Activated CD4-positive, alpha-beta T cell treated with anti-CD3 and anti-CD28 coated beads for 48 hours (primary cell): ENCODE measurements around the gene ATRX.
"Not testable (repeated sequence)": the region's sequence is repeated elsewhere in the genome, so short reads cannot be mapped to it uniquely, and the experiment has no call there.

Experiments used
- DNase-seq: peaks from one replicate; pipeline ENCODE4 v3.0.0-alpha.2; 2020

The ATRX gene, protein sequence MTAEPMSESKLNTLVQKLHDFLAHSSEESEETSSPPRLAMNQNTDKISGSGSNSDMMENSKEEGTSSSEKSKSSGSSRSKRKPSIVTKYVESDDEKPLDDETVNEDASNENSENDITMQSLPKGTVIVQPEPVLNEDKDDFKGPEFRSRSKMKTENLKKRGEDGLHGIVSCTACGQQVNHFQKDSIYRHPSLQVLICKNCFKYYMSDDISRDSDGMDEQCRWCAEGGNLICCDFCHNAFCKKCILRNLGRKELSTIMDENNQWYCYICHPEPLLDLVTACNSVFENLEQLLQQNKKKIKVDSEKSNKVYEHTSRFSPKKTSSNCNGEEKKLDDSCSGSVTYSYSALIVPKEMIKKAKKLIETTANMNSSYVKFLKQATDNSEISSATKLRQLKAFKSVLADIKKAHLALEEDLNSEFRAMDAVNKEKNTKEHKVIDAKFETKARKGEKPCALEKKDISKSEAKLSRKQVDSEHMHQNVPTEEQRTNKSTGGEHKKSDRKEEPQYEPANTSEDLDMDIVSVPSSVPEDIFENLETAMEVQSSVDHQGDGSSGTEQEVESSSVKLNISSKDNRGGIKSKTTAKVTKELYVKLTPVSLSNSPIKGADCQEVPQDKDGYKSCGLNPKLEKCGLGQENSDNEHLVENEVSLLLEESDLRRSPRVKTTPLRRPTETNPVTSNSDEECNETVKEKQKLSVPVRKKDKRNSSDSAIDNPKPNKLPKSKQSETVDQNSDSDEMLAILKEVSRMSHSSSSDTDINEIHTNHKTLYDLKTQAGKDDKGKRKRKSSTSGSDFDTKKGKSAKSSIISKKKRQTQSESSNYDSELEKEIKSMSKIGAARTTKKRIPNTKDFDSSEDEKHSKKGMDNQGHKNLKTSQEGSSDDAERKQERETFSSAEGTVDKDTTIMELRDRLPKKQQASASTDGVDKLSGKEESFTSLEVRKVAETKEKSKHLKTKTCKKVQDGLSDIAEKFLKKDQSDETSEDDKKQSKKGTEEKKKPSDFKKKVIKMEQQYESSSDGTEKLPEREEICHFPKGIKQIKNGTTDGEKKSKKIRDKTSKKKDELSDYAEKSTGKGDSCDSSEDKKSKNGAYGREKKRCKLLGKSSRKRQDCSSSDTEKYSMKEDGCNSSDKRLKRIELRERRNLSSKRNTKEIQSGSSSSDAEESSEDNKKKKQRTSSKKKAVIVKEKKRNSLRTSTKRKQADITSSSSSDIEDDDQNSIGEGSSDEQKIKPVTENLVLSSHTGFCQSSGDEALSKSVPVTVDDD (N-terminal part only)

DNA sequence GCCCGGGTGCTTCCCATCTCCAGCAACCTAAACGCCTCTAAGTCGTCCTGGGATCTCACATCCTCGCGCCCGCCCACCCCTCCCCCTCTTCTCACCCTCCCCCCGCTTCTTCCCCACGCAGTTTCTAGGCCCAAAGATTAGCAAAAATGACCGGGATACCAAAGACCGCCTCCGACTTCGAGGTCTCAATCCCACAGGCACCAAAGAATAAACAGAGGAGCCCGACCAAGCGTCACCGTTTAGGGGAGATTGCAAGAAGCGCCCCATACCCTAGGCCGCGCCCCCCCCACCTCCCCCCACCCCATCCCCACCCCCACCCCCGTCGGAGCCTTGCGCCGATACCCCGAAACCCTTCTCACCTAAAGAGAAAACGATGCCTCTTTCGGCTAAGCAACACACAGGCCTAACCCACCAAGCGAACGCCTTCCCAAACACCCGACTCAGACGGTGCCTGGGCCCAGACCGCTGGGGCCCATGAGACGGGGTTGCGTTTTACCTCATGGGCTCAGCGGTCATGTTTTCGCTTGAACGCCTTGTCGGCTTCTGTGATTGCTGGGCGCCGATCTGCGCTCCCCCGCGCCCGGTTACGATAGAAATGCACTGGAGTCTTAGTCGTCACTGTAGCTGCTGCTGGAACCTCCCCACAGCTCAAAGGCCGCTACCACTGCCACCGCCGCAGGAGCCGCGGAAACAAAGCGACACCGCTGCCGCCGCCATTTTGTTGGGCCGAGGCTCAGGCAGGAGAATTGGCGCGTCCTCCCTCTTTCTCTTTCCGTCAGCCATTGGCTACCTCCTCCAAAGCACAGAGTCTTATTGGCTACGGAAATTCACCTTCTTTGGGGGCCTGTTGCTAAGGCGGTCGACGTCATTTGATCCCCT, at the start of gene ATRX:
TSS of gene ATRX (minus strand) at position 731 of the 879 bp plus-strand sequence. CDS start at position 516, 215 bp downstream.
- DNase-seq = peak; percentile 80

DNA sequence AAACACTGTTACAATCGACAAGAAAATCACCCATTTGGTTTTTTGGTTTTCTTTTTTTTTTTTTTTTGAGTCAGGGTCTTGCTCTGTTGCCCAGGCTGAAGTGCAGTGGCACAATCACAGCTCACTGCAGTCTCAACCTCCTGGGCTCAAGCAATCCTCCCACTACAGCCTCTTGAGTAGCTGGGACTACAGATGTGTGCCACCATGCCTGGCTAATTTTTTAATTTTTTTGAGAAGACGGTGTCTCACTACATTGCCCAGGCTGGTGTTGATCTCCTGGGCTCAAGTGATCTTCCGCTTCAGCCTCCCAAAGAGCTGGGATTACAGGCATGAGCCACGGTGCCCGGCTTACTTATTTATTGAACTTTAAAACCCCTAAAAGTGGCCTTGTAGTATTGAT, 45.5 kb upstream of the ATRX start:
- not testable (repeated sequence) for DNase-seq

DNA sequence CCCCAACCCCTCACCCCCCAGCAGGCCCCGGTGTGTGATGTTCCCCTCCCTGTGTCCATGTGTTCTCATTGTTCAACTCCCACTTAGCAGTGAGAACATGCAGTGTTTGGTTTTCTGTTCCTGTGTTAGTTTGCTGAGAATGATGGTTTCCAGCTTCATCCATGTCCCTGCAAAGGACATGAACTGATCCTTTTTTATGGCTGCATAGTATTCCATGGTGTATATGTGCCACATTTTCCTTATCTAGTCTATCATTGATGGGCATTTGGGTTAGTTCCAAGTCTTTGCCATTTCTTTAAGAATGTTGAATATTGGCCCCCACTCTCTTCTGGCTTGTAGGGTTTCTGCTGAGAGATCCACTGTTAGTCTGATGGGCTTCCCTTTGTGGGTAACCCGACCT, 36.0 kb upstream of the ATRX start:
- not testable (repeated sequence) for DNase-seq

DNA sequence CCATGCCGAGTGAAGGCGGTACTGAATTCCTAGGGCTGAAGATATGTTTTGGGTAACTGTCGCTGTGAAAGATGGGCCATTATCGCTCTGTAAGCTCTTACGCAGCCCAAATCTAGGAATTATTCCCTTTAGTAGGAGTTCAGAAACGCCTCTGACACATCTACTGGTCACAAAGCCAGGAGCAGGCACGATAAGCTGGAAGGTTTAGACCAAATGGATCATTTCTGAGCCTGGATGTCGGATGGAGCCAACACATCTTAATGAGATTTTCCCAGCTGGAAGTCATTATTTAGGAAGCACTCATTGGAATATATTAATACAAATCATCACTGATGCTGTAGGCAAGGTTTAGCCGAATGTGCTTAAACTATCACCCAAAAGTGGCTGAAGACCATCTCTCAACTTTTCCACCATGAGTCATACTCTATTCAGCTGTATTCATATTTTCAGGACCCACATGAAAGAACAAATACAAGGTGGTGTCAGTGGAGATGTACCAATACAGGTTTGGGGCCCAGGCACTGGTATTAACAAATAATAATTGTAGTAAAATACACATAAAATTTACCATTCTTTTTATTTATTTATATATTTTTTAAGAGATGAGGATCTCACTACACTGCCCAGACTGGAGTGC, 34.2 kb upstream of the ATRX start:
- no peak for DNase-seq

DNA sequence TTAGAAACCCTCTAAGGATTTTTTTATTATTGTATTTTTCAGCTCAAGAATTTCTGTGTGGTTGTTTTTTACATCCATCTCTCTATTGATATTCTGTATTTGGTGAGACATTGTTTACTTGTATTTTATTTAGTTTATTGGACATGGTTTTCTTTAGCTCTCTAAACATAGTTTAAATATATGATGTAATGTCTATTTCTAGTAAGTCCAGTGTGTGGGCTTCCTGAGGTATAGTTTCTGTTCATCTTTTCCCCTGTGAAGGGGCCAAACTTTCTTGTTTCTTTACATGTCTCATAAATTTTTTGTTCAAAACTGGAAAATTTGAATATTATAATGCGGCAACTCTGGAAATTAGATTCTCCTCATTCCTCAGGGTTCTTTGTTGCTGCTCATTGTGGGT, 28.2 kb upstream of the ATRX start:
- no peak for DNase-seq

DNA sequence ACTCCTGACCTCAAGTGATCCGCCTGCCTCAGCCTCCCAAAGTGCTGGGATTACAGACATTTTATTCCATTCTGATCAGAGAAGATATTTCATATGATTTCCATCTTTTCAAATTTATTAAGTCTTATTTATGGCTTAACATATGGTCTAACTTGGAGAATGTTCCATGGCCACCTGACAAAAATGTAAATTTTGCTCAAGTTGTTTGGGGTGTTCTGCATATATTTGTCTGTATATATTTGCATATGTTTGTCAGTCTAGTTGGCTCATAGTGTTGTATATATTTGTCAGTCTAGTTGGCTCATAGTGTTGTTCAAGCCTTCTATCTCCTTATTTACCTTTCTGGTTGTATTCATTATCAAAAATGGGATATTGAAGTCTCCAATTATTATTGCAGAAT, 16.2 kb upstream of the ATRX start:
- DNase-seq = no peak

DNA sequence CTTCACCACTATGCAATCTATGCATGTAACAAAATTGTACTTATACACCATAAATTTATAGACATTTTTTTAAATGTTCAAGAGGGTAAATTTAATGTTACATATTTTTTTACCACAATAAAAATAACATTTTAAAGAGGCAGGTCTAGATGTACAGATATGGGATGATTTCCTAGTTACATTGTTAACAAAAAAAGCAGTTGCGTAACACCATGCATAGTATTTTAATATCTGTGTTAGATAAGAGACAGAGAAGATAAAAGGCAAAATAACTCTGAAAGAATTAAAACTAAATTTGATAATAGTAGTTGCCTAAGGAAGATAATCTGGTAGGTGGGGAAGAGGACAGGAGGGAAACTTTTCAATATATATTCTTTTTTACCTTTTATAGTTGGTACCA, 9.1 kb upstream of the ATRX start:
- DNase-seq = no peak

DNA sequence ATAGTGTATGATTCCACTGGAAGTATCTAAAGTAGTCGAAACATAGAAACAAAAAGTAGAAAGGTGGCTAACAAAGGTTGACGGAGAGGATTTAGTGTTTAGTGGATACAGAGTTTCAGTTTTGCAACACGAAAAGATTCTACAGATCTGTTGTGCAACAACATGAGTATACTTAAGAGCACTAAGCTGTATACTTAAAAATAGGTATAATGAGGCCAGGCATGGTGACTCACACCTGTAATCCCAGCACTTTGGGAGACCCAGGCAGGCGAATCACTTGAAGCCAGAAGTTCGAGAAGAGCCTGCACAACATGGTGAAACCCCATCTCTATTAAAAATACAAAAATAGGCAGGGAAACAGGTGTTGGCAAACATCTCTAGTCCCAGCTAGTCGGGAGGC, 7.9 kb upstream of the ATRX start:
- no peak for DNase-seq

DNA sequence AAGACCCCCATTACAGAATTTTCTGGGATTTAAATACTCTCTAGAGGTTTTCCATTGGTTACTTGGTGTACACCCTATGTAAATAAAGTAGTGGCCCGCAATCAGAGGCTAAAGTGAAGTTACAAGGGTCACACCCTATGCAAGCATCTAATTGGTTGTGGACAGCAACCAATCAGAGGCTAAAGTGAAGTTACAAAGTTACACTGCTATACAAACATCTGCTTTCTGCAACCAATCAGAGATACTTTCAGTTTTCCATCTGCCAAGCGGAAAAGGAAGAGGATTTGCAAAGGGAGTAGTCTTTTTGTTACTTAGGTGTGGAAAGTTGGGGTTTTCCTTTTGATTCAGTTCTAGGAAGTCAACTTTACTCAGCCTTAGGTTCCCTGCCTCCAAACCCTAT, 2.0 kb upstream of the ATRX start:
- no peak for DNase-seq

DNA sequence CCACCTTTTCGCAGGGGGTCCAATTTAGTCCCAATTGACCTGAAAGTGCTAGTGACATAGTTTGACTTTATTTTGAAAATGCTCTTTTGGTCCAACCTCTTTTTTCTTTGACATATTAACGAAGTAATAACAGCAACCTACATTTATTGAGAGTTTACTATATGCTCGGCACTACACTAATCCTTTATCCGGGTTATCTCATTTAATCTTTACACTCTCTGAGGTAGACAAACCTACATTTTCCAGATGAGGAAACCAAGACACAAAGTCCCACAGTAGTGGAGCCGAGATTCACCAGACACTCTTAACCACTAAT, 307 bp upstream of the ATRX start:
- no peak for DNase-seq

DNA sequence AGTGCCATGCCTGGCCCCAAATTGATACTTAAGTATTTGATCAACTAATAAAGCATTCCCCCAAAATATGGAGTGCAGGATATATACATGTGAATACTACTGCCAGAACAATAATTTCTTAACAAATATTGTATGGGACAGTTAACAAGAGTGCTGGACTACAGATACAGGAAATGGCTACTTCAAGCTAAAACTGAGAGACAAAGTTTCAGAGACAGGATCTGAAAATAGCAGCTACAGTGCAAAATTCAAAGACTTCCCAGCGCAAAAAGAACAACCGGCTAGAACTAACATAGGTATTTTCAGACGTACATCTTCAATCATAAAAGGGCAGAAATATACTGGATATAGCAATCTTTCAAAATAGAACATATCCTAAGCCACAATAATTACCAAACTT, 6.3 kb downstream of the ATRX start:
- no peak for DNase-seq

DNA sequence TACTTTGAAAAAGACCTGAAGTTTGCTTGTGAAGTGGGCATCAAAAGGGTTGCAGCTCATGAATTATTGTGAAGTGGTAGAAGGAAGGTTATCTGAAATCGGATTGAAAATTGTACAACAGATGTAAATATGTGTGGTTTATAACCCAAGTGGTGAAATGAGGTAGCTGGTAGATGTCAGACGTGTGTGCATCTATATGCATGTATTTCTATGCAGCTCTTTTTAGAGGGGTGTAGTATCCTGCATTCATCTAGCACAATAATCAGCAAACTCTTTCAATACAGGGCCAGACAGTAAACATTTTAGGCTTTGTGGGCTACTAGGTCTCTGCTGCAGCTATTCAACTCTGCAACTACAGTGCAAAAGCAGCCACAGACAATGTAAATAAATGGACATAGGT, 9.4 kb downstream of the ATRX start:
- no peak for DNase-seq

DNA sequence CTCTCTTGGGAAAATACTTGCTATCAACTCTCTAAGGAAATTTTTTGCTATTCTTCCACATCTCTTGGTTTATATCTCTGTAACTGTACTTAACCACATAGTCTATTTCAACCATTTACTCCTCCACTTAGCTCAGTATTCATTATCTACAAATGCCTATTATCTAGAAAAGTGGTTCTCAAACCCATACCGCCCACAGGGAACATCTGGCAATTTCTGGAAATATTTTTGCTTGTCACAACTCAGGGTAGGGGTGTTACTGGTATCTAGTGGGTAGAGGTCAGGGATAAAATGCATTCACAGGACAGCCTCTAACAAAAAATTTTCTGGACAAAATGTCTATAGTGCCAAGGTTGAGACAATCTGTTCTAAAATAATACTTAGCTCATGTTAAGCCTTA, 14.4 kb downstream of the ATRX start:
- DNase-seq = no peak

DNA sequence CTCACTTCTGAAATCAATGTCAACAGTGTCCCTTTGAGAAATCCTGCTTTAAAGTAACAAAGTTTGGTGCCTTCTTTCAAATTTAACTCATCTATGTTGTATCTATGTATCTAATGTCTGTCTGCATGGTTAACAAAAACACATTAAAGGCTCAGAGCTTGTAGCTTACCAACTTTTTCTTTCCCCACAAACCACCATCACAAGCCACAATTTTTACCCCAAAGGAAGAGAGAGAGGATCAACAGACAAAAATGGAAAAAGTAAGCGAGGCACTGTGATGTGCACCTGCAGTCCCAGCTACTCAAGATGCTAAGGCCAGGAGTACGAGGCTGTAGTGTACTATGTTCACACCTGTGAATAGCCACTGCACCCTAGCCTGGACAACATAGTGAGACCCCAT, 17.2 kb downstream of the ATRX start:
- no peak for DNase-seq

DNA sequence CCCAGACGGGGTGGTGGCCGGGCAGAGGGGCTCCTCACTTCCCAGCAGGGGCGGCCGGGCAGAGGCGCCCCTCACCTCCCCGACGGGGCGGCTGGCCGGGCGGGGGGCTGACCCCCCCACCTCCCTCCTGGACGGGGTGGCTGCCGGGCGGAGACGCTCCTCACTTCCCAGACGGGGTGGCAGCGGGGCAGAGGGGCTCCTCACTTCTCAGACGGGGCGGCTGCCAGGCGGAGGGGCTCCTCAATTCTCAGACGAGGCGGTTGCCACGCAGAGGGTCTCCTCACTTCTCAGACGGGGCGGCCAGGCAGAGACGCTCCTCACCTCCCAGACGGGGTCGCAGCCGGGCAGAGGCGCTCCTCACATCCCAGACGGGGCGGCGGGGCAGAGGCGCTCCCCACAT, 19.8 kb downstream of the ATRX start:
- DNase-seq = not testable (repeated sequence)

DNA sequence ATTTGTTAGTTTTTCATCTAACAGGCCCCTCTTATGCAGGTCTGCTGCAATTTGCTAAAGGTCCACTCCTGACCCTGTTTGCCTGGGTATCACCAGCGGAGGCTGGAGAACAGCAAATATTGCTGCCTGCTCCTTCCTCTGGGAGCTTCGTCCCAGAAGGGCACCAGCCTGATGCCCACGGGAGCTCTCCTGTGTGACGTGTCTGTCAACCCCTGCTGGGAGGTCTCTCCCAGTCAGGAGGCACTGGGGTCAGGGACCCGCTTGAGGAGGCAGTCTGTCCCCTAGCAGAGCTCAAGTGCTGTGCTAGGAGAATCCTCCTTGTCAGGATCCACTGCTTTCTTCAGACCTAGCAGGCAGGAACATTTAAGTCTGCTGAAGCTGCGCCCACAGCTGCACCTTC, 30.5 kb downstream of the ATRX start:
- DNase-seq = no peak

DNA sequence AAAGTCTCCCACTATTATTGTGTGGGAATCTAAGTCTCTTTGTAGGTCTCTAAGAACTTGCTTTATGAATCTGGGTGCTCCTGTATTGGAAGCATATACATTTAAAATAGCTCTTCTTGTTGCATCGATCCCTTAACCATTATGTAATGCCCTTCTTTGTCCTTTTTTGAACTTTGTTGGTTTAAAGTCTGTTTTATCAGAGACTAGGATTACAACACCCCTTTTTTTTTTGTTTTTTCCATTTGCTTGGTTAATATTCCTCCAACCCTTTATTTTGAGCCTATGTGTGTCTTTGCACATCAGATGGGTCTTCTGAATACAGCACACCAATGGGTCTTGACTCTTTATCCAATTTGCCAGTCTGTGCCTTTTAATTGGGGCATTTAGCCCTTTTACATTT, 32.1 kb downstream of the ATRX start:
- DNase-seq = not testable (repeated sequence)

DNA sequence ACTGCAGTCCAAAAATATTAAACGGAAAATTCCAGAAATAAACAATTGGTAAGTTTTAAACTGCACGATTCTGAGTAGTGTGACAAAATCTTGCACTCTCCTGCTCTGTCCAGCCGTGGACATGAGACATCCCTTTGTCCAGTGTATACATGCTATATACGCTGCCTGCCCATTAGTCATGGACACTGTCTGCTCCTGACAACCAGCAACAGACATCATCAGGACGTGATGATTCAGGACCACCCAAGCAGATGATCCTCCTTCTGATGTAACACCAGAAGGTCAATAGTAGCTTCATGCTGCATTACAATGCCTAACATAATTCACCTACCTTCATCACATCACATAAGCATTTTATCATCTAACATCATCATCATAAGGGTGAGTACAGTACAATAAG, 36.3 kb downstream of the ATRX start:
- no peak for DNase-seq

DNA sequence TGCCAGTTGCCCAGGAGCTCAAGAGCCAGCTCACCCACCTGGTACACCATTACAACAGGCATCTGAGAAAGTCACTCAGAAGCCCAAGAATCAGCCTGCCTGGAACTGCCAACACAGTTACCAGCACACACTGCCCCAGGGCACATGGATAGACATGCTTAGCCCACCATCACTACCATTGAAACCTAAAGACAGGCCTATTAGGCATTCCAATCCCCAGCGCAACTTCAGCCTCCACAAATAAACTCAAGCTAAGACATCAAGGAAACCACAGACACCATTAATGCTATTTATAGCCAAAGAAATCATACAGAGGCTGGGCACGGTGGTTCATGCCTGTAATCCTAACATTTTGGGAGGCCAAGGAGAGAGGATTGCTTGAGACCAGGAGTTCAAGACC, 42.3 kb downstream of the ATRX start:
- no peak for DNase-seq

DNA sequence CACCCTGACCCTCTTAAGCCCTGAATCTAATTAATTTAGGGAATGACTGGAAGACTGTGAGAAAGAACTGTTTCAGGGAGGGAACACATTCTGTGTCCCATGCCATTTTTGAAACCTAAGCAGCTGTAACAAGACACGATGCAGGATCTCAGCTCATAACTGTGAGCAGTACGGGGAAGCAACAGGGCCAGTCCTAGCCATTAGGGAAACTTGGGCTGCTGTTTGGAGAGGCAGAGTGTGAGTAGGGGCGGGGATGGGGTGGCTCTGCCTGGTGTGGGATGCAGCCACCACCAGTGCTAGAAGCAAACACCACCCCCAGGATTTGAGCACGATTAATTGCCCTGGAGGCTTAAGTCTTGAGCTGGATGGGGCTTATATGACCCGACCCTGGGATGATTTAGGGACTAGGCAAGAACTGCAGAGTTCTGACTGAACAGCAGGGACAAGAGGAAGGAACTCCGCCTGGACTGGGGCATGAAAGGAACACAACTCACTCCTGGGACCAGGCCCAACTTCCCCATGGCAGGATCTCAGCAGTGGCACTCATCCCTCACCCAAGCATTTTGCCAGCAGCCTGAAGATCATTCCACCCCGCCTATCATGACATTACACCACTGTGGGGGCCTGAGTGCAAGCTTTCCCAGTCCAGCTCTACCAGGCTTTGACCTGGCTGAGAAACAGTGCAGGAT, 43.1 kb downstream of the ATRX start:
- no peak for DNase-seq

DNA sequence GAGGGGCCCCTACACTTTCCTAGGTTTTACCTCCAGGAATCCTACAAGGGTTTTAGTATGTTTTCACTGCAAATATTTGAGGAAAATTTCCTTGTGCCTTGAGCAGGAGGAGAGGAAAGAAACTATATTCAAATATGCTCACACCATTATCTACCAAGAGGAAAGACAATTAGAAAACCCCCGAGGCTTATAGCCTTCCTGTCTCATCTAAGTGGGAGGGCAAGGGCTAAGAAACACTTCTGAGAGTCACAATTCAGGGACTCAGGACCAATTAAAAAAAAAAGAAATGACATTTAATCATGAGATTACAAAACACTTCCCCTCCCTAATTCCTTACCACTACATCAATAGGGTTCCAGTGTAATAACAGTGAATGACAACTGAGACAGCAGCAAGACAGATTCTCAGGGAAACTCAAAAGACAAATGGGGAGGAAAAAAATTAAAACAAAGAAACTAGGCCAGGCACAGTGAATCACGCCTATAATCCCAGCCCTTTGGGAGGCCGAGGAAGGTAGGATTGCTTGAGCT, 45.6 kb downstream of the ATRX start:
- DNase-seq = no peak
